Measurements from ENCODE around the gene RFK.

GRCh38 chr9:76441551-76442322, 47.5 kb upstream of the RFK start:
- no peak for TF ChIP-seq THAP12 (CRISPR knock-in tag; IDR thresholded peaks at IDR 0.05)
- no peak for TF ChIP-seq NR3C1 (CRISPR knock-in tag; IDR thresholded peaks at IDR 0.05)
- no peak for TF ChIP-seq NKRF (IDR thresholded peaks at IDR 0.05; ENCODE audit: borderline replicate concordance)
- no peak for TF ChIP-seq SIN3A (IDR thresholded peaks at IDR 0.05; ENCODE audit: borderline replicate concordance in 2 of 2, control insufficient read depth in 1 of 2, low read depth in 2 of 2, low read length in 2 of 2)
- no peak for TF ChIP-seq ZNF699 (CRISPR knock-in tag; IDR thresholded peaks at IDR 0.05; ENCODE audit: insufficient replicate concordance)
- TF ChIP-seq CTCF (IDR thresholded peaks at IDR 0.05 in 2 of 3, conservative IDR thresholded peaks at IDR 0.05 in 1 of 3; ENCODE audit: insufficient read depth in 2 of 3, low read depth in 1 of 3, low read length in 3 of 3), result no peak
